GM11168 (cell line): ENCODE results near the gene CCDC120.

ENCODE experiments used
- in situ Hi-C: fragments of 300-500 bp; cut with MboI; formaldehyde crosslinking; loops from one replicate; pipeline ENCODE4 v1.12.0; 2022; ENCODE audit warnings: low sequenced_read_pairs; ENCODE audit not compliant: unreplicated experiment

The CCDC120 gene

DNA sequence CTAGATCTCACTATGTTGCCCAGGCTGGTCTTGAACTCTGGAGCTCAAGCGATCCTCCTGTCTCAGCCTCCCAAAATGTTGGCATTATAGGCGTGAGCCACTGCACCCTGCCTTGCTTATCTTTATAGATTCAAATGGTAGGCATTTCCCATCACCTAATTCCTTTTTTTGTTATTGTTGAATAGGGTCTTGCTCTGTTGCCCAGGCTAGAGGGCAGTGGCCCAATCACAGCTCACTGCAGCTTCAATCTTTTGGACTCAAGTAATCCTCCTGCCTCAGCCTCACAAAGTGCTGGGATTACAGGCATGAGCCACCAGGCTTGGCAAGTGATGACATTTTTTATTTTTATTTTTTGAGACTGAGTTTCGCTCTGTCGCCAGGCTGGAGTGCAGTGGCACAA lies 37.6 kb downstream of the CCDC120 start:
- in situ Hi-C loops = no loop called here

- in situ Hi-C loops = no loop called here
These were observed 42.2 kb downstream of the CCDC120 start for GRCh38 chrX:49100704-49101628.

- in situ Hi-C loops = no loop called here
These were observed 42.8 kb downstream of the CCDC120 start for GRCh38 chrX:49101629-49101984.

DNA sequence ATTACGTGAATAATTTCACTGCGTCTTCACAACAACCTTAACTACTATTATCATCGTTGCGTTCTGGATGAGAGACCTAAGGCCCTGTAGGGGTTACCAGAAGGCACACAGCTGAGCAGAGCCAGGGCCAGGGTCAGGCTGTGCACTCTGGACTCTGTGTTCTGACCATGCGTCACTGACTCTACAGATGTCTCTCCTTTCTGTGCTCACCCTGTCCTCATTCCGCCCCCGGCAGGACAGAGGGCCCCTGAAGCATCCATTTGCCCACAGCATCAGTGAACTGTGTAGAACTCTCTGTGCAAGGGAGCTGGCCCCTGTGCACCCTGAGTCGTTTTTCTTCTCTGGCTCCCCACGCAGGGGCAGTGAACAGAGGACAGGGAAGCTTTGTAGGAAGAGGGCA lies 43.4 kb downstream of the CCDC120 start:
- in situ Hi-C loops = no loop called here

- in situ Hi-C loops = no loop called here
These were observed 44.8 kb downstream of the CCDC120 start for GRCh38 chrX:49103637-49104036.

DNA sequence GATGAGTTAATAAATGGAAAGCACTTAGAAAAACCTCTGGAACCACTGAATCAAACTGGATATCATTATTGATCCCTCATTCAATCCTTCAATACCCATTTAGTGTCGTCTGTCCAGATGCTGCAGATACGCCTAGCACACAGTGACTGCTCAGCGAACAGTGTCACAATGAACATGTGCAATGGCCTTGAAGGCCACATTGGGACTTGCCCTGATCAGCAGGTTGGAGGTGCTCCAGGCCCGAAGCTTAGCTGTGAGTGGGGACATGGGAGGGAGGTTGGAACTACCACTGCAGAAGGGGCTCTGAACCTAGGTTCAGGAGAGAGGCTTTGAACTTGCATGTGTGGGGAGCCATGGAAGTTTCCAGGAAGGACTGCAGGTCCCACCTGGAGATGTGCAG lies 47.5 kb downstream of the CCDC120 start:
- in situ Hi-C loops = no loop called here

- in situ Hi-C loops = no loop called here
These were observed 48.1 kb downstream of the CCDC120 start for GRCh38 chrX:49106930-49107329.

DNA sequence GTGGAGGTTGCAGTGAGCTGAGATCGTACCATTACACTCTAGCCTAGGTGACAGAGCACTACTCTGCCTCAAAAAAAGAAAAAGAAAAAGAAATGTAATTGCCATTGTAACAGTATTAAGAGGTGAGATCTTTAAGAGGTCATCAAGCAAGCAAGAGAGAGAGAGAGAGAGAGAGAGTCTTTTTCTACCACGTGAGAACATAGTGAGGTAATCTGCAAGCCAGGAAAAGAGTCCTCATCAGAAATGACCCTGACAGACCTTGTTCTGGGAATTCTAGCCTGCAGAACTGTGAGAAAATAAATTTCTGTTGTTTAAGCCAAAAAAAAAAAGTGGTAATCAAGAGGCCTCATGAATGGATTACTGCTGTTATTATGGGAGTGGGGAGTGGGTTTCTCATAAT lies 49.8 kb downstream of the CCDC120 start:
- in situ Hi-C loops = no loop called here

GRCh38 chrX:49110417-49110816 lies 51.6 kb downstream of the CCDC120 start:
- in situ Hi-C loops = no loop called here

DNA sequence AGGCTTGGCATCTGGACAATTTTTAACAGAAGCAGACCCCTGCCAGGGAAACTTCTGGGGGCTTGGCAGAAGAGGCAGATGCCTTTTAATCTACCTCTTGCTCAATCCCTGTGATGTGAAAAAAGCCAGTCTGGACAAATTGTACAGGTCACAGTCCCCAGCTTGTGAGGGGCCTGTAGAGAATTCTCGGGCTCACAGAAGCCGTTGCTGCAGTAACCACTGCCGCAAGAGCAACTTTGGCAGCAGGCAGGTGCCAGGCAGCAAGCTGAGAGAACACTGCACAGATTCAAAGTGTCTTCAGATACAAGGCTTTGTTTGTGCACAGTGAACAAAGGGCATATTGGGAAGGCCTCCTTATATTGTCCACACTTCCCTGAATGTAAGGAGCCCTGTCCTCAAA lies 53.0 kb downstream of the CCDC120 start:
- in situ Hi-C loops = no loop called here

- in situ Hi-C loops = no loop called here
These were observed 57.3 kb downstream of the CCDC120 start for GRCh38 chrX:49116076-49116475.

GRCh38 chrX:49116716-49117115 lies 57.9 kb downstream of the CCDC120 start:
- in situ Hi-C loops = no loop called here

DNA sequence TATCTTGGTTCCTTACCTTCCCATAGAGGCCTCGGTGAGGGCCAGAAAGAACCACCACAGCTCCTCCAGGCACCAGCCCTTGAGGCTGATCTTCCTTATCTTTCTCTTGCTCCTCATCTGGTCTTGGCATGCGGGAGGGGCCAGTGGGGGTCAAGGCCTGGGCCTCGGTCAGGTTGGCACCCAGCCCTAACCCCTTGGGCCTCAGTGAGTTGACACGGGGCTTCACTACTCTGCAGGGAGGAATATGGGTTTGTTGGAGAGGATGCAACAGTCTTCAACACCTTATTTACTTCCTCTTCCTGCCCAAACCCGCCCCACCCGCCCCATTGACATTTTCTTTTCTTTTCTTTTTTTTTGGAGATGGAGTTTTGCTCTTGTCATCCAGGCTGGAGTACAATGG lies 58.8 kb downstream of the CCDC120 start:
- in situ Hi-C loops = no loop called here
